ENCODE data around the gene CENPT.

The CENPT gene

DNA sequence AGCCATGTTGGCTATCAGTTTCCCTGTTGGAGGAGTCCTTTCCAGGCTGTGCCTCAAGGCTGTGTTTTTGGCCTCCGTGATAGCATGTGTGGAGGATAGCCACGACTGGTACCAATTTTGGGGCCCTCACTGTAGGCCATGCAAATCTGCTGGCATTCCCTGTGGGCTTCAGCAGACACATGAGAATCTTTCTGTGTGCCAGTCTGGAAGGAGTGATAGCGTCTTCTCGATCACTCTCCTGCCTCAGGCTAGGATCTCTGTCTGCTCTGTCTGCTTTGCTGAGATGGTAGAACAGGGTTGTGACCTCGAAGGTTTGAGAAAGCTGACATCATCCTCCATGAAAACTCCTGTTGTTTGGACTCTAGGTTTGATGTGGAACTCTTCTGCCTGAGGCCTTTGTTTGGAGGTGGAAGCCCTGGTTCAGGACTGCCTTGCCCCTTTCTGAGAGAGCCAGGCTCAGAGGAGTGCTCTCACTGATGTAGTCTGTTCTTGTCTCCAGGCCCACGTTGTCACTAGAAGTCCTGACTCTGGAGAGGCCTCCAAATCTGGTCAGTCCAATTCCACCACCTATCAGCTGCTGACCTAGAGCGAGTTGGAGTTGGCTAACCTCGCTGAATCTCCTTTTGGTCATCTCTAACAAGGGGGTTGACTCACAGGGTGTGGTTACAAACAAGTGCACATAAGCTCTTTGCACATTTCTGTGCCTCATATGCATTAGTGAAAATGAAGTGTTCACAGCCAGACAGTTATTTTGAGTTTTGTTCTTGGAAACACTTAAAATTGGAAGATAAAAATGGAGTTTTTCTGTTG lies 13.3 kb upstream of the CENPT start:
- H3K4me3 ChIP-seq (ENCODE audit: low read depth, low read length): no peak overlapping the region
- TF ChIP-seq, protein P1, sequence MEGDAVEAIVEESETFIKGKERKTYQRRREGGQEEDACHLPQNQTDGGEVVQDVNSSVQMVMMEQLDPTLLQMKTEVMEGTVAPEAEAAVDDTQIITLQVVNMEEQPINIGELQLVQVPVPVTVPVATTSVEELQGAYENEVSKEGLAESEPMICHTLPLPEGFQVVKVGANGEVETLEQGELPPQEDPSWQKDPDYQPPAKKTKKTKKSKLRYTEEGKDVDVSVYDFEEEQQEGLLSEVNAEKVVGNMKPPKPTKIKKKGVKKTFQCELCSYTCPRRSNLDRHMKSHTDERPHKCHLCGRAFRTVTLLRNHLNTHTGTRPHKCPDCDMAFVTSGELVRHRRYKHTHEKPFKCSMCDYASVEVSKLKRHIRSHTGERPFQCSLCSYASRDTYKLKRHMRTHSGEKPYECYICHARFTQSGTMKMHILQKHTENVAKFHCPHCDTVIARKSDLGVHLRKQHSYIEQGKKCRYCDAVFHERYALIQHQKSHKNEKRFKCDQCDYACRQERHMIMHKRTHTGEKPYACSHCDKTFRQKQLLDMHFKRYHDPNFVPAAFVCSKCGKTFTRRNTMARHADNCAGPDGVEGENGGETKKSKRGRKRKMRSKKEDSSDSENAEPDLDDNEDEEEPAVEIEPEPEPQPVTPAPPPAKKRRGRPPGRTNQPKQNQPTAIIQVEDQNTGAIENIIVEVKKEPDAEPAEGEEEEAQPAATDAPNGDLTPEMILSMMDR (conservative IDR thresholded peaks at IDR 0.05; ENCODE audit: low read depth, low read length): no peak
- no peak for DNase-seq (ENCODE audit: low read depth)

DNA sequence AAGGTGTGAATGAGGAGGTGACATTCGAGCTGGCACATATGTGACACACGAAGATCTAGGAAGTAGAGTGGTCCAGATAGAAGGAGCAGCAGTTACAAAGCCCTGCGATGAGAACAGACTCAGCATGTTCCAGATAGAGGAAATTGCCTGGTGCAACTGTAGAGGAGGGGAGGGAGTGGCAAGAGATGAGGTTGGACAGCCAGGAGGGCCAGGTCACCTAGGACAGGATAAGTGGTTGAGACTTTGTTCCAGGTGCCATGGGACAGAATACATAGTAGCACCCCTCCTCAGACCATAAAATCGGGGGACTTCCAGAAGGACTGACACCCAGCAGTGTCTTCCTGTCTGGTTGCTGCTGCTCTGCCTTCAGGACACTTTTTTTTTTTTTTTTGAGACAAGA lies 11.0 kb upstream of the CENPT start:
- no peak for DNase-seq (ENCODE audit: low read depth)
- TF ChIP-seq, protein P1 (conservative IDR thresholded peaks at IDR 0.05; ENCODE audit: low read depth, low read length): no peak

DNA sequence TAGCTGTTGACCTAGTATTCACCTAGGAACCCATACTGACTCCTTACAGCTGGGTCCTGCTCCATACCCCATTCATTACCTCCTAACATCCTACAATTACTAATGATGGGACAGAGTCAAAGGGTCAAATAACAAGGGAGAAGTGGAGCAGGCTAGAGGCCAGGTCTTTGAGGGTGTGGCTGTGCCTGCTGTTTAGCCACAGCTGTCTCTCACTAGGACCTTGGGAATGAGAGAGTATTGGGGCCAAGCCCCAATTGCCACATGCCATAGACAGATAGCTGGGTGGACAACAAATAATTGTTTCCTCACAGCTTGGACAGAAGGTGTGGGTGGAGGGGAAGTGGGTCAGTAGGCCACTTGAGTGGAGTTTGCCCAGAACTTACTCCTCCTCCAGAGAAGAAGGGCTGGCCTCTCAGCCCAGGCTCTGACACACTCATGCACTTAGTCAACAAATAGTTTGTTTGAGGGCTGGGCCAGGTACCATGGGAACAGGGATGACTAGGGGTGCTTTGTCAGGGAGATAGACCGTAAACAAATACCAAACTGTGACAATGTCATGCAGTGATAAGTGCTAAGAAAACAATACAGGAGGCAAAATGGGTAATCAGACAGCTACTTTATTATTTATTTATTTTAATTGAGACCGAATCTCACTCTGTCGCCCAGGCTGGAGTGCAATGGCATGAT lies 10.2 kb upstream of the CENPT start:
- TF ChIP-seq, protein P1 (conservative IDR thresholded peaks at IDR 0.05; ENCODE audit: low read depth, low read length): no peak
- no peak overlapping the region for H3K4me3 ChIP-seq (ENCODE audit: low read depth, low read length)
- peak; percentile 95 for DNase-seq (ENCODE audit: low read depth)

More for the DNA sequence above, 11.0 kb upstream of the CENPT start:
- H3K4me3 ChIP-seq (ENCODE audit: low read depth, low read length): no peak overlapping the region

DNA sequence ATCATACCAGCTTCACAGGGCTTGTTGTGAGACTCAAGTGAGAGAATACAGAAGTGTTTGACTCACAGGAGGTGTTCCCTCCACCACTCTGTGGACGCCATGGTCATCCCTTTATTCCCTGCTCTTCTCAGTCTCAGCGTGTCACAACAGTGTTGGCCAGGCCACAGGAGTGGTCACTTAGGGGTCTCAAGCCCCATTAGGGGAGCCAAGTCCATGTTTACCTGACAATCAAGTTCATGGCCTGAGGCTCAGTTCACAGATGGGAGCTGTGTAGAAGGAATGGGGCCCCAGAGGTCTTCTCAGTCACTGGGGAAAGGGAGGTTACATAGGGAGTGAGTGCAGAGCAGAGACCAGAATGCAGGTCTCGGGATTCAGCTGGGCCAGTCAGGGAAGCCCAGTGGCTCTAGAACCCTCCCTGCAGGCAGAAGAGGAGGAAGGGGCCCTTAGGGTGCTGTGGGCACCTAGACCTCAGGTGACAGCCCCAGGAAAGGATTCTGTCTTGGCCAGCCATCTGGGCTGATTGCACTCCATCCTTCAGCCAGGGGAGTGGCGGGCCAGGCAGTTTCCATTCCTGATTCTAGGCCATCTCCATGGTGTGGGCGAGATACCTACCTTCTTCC lies 9.5 kb upstream of the CENPT start:
- TF ChIP-seq, protein P1 (conservative IDR thresholded peaks at IDR 0.05; ENCODE audit: low read depth, low read length): no peak
- DNase-seq (ENCODE audit: low read depth): no peak
- H3K4me3 ChIP-seq (ENCODE audit: low read depth, low read length): no peak overlapping the region

DNA sequence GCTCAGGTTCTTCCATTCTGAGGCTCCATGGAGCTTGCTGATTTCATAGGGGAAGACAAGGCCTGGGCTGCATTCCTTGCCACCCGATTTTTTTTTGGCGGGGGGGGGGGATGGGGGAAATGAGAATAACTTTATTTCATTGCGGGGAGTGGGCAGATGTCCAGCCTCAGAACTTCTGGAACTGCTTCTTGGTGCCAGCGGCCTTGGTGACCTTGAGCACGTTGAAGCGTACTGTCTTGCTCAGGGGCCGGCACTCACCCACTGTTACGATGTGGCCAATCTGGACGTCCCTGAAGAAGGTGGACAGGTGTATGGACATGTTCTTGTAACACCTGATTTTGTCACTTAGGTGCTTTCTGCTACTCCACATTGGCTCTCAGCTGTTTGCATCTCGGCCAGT lies 8.3 kb upstream of the CENPT start:
- TF ChIP-seq, protein P1 (conservative IDR thresholded peaks at IDR 0.05; ENCODE audit: low read depth, low read length): no peak
- DNase-seq (ENCODE audit: low read depth): no peak
- no peak overlapping the region for H3K4me3 ChIP-seq (ENCODE audit: low read depth, low read length)

DNA sequence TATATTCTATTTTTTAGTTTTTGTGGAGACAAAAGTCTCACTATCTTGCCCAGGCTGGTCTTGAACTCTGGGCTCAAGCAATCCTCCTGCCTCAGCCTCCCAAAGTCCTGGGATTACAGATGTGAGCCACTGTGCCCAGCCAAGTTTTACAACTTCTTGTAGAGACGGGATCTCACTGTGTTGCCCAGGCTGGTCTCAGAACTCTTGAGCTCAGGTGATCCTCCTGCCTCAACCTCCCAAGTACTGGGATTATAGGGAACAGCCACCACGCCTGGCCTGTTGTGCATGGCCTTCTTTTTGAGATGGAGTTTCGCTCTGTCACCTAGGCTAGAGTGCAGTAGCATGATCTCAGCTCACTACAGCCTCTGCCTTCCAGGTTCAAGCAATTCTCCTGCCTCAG lies 6.2 kb upstream of the CENPT start:
- TF ChIP-seq, protein P1 (conservative IDR thresholded peaks at IDR 0.05; ENCODE audit: low read depth, low read length): no peak
- DNase-seq (ENCODE audit: low read depth): no peak
- no peak overlapping the region for H3K4me3 ChIP-seq (ENCODE audit: low read depth, low read length)
